Liver (tissue), 9 donors: Measurements from ENCODE around the gene MED8. TPM values are rescaled to one million over a fixed set of nuclear protein-coding genes. Genes with fewer than 3 reads are reported as not detected.

Experiments used
- DNase-seq: peaks from one replicate; pipeline ENCODE4 v3.0.0-alpha.2; 2017; ENCODE audit warnings: low spot score
- H3K27ac ChIP-seq, 2 donors: one replicate each; pipeline ENCODE4 v1.7.0; 2013; ENCODE audit warnings: inconsistent platforms in 2 of 2, low read length in 2 of 2, control low read depth in 1 of 2, low read depth in 1 of 2, mild to moderate bottlenecking in 1 of 2
- H3K27me3 ChIP-seq, 4 donors: one replicate each; pipeline versions ENCODE4 v1.6.1 to v1.7.0; 2013; ENCODE audit warnings: low read length in 3 of 4, inconsistent platforms in 1 of 4, mild to moderate bottlenecking in 1 of 4, moderate library complexity in 1 of 4; ENCODE audit not compliant: control insufficient read depth in 4 of 4, insufficient read depth in 4 of 4
- H3K36me3 ChIP-seq, 4 donors: one replicate each; pipeline versions ENCODE4 v1.6.1 to v1.7.0; 2013; ENCODE audit warnings: low read length in 3 of 4, mild to moderate bottlenecking in 3 of 4, low read depth in 1 of 4, moderate library complexity in 1 of 4; ENCODE audit not compliant: control insufficient read depth in 4 of 4, insufficient read depth in 3 of 4
- H3K4me1 ChIP-seq, 4 donors: one replicate each; pipeline versions ENCODE4 v1.6.1 to v1.7.0; 2013; ENCODE audit warnings: low read length in 3 of 4, mild to moderate bottlenecking in 3 of 4, moderate library complexity in 1 of 4; ENCODE audit not compliant: control insufficient read depth in 4 of 4, insufficient read depth in 4 of 4
- H3K4me3 ChIP-seq, 3 donors: one replicate each; pipeline versions ENCODE4 v1.6.1 to v1.7.0; 2013; ENCODE audit warnings: low read length in 3 of 3, control low read depth in 1 of 3, low read depth in 1 of 3, mild to moderate bottlenecking in 1 of 3
- H3K9ac ChIP-seq, 2 donors: one replicate each; pipeline ENCODE4 v1.7.0; 2013; ENCODE audit warnings: low read length in 2 of 2, mild to moderate bottlenecking in 2 of 2, moderate library complexity in 2 of 2, control low read depth in 1 of 2, low read depth in 1 of 2
- H3K9me3 ChIP-seq, 4 donors: one replicate each; pipeline versions ENCODE4 v1.6.1 to v1.7.0; 2013; ENCODE audit warnings: low read length in 3 of 4; ENCODE audit not compliant: control insufficient read depth in 4 of 4
- ATF3 ChIP-seq: IDR thresholded peaks from 2 replicates; pipeline ENCODE4 v1.6.1; 2016; ENCODE audit warnings: antibody characterized with exemption
- CTCF ChIP-seq: fragments of 150-350 bp; IDR thresholded peaks from 2 replicates; pipeline ENCODE4 v1.5.1; 2017; ENCODE audit warnings: improper control_type of control experiment, low read depth, low read length; ENCODE audit not compliant: missing input control
- EGR1 ChIP-seq, 2 donors: IDR thresholded peaks; 2 replicates each; pipeline ENCODE4 v1.6.1; 2016 to 2018; ENCODE audit warnings: antibody characterized with exemption in 2 of 2, low read depth in 2 of 2
- FOXA1 ChIP-seq: IDR thresholded peaks from 2 replicates; pipeline ENCODE4 v1.6.1; 2016; ENCODE audit warnings: antibody characterized with exemption
- FOXA2 ChIP-seq: IDR thresholded peaks from 2 replicates; pipeline ENCODE4 v1.6.1; 2016; ENCODE audit warnings: antibody characterized with exemption
- GABPA ChIP-seq, 2 donors: IDR thresholded peaks in 1 of 2; conservative IDR thresholded peaks in 1 of 2; 2 replicates each; pipeline ENCODE4 v1.6.1; 2016; ENCODE audit warnings: antibody characterized with exemption in 2 of 2, mild to moderate bottlenecking in 1 of 2, moderate library complexity in 1 of 2
- HNF4G ChIP-seq: IDR thresholded peaks from 2 replicates; pipeline ENCODE4 v1.6.1; 2016; ENCODE audit warnings: antibody characterized with exemption
- JUND ChIP-seq, 2 donors: IDR thresholded peaks; 2 replicates each; pipeline ENCODE4 v1.6.1; 2016; ENCODE audit warnings: antibody characterized with exemption in 2 of 2
- MAX ChIP-seq: IDR thresholded peaks from 2 replicates; pipeline ENCODE4 v1.6.1; 2016; ENCODE audit warnings: antibody characterized with exemption
- NR2F2 ChIP-seq: IDR thresholded peaks from 2 replicates; pipeline ENCODE4 v1.6.1; 2016; ENCODE audit warnings: antibody characterized with exemption
- RAD21 ChIP-seq, 2 donors: IDR thresholded peaks; 2 replicates each; pipeline ENCODE4 v1.6.1; 2016; ENCODE audit warnings: antibody characterized with exemption in 2 of 2, mild to moderate bottlenecking in 2 of 2
- REST ChIP-seq: IDR thresholded peaks from 2 replicates; pipeline ENCODE4 v1.6.1; 2016; ENCODE audit warnings: antibody characterized with exemption, mild to moderate bottlenecking
- SP1 ChIP-seq: IDR thresholded peaks from 2 replicates; pipeline ENCODE4 v1.6.1; 2018; ENCODE audit warnings: antibody characterized with exemption, mild to moderate bottlenecking
- TAF1 ChIP-seq: conservative IDR thresholded peaks from 2 replicates; pipeline ENCODE4 v1.6.1; 2016; ENCODE audit warnings: antibody characterized with exemption, mild to moderate bottlenecking
- YY1 ChIP-seq: IDR thresholded peaks from 2 replicates; pipeline ENCODE4 v1.6.1; 2016; ENCODE audit warnings: antibody characterized with exemption, mild to moderate bottlenecking
- ZBTB33 ChIP-seq: IDR thresholded peaks from 2 replicates; pipeline ENCODE4 v1.6.1; 2016; ENCODE audit warnings: antibody characterized with exemption
- WGBS: extraction: QIAGEN DNeasy Blood & Tissue Kit; methylation state at CpG from one replicate; pipeline ENCODE4 v1.1.7; 2013; 5-methylcytosine and 5-hydroxymethylcytosine counted together
- polyA plus RNA-seq, 2 donors: library from polyadenylated mRNA; stranded (reverse) in 1 of 2; unstranded in 1 of 2; fragments of 200-250 nt in 1 of 2; fragments of >200 nt in 1 of 2; fragmentation: Nextera tagmentation in 1 of 2; extraction: Ambion mirVana in 1 of 2; gene quantifications; one replicate each; pipeline versions ENCODE4 v1.2.1 to v1.2.3, GENCODE V29; 2013 to 2015
- total RNA-seq, 2 donors: library from RNA; depleted of rRNA; stranded (reverse); fragments of >200 nt; gene quantifications; one replicate each; pipeline ENCODE4 v1.2.3, GENCODE V29; 2014
- donor health status: healthy.
- donor health status: healthy.
- donor health status: healthy.
- donor health status: healthy.
- donor health status: healthy.

The MED8 gene
- total and polyA plus RNA-seq, 4 donors = 26.2 to 37.6 (median 29.1) TPM

GRCh38 chr1:43410571-43410970 lies 21.0 kb upstream of the MED8 start:
- Histone ChIP-seq H3K9me3 (no peaks in the 10 kb centered on the region), H3K36me3 (peaks cover 0 to 26% (median 8%) of the 10 kb centered on the region in 4 donors), H3K27ac (no peak overlapping the region), H3K27me3 (no peaks in the 10 kb centered on the region), H3K9ac (no peak overlapping the region), H3K4me1 (no peaks in the 10 kb centered on the region), H3K4me3 (no peak overlapping the region)
- no peak for TF ChIP-seq EGR1 (IDR thresholded peaks at IDR 0.05; ENCODE audit: low read depth in 2 of 2)
- TF ChIP-seq ZBTB33 = no peak
- no peak for TF ChIP-seq TAF1
- TF ChIP-seq GABPA (IDR thresholded peaks at IDR 0.05 in 1 of 2, conservative IDR thresholded peaks at IDR 0.05 in 1 of 2) = no peak
- no peak for TF ChIP-seq FOXA2
- TF ChIP-seq YY1 = no peak
- WGBS = 95% methylated on average over 3 of the region's 3 CpGs
- no peak for DNase-seq

- Histone ChIP-seq H3K27ac (no peak overlapping the region), H3K27me3 (no peaks in the 10 kb centered on the region), H3K9ac (no peak overlapping the region), H3K9me3 (no peaks in the 10 kb centered on the region), H3K4me1 (no peaks in the 10 kb centered on the region), H3K4me3 (no peak overlapping the region), H3K36me3 (peaks cover 6 to 44% (median 16%) of the 10 kb centered on the region in 4 donors)
- TF ChIP-seq TAF1 (no peak), FOXA1 (no peak), YY1 (no peak), JUND (IDR thresholded peaks at IDR 0.05) (no peak), NR2F2 (no peak), CTCF (no peak), EGR1 (IDR thresholded peaks at IDR 0.05; ENCODE audit: low read depth in 2 of 2) (no peak), RAD21 (IDR thresholded peaks at IDR 0.05) (no peak), MAX (no peak), SP1 (no peak), GABPA (IDR thresholded peaks at IDR 0.05 in 1 of 2, conservative IDR thresholded peaks at IDR 0.05 in 1 of 2) (no peak), HNF4G (no peak), FOXA2 (no peak), ATF3 (no peak), REST (no peak)
- 91% methylated on average over 2 of the region's 2 CpGs for WGBS
- DNase-seq = no peak
Observed at GRCh38 chr1:43405876-43406234, 16.3 kb upstream of the MED8 start.
